Duodenal mucosa (tissue), 2 donors: ENCODE results near the gene GAS7.

Experiments
- H3K27ac ChIP-seq: one replicate; pipeline ENCODE4 v1.7.0; 2013; ENCODE audit warnings: low read depth, low read length
- H3K27me3 ChIP-seq, 2 donors: one replicate each; pipeline ENCODE4 v1.7.0; 2013; ENCODE audit warnings: low read length in 2 of 2, control low read depth in 1 of 2; ENCODE audit not compliant: insufficient read depth in 2 of 2, control insufficient read depth in 1 of 2
- H3K36me3 ChIP-seq, 2 donors: one replicate each; pipeline ENCODE4 v1.7.0; 2013; ENCODE audit warnings: low read length in 2 of 2, control low read depth in 1 of 2; ENCODE audit not compliant: insufficient read depth in 2 of 2, control insufficient read depth in 1 of 2
- H3K4me1 ChIP-seq, 2 donors: one replicate each; pipeline ENCODE4 v1.7.0; 2013; ENCODE audit warnings: low read length in 2 of 2, control low read depth in 1 of 2; ENCODE audit not compliant: insufficient read depth in 2 of 2, control insufficient read depth in 1 of 2
- H3K4me3 ChIP-seq, 2 donors: one replicate each; pipeline ENCODE4 v1.7.0; 2013; ENCODE audit warnings: low read length in 2 of 2, low read depth in 1 of 2
- H3K9ac ChIP-seq, 2 donors: one replicate each; pipeline ENCODE4 v1.7.0; 2013; ENCODE audit warnings: low read length in 2 of 2, low read depth in 1 of 2
- H3K9me3 ChIP-seq, 2 donors: one replicate each; pipeline ENCODE4 v1.7.0; 2013; ENCODE audit warnings: low read length in 2 of 2, control low read depth in 1 of 2; ENCODE audit not compliant: control insufficient read depth in 1 of 2

Gene GAS7

DNA sequence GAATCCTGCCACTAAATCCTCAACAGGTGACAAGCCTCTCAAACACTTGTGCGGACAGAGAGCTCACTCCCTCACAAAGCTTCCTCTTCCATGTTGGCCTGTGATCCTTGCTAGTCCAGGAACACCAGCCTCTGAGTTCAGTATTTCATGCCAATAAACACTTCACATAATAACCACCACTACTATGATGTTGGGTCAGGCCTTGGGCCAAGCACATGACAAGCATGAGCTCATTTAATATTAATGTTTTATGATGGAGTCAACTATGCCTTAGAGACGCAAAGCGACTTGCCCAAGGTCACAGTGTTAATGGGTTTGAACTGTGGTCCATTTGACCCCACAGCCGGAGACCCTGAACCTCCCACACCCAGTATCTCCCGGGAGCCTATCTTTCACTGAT is 129.1 kb downstream of the GAS7 start:
- no peaks in the 10 kb centered on the region for H3K36me3 ChIP-seq
- no peaks in the 10 kb centered on the region for H3K4me1 ChIP-seq
- H3K4me3 ChIP-seq, result no peak overlapping the region
- H3K27me3 ChIP-seq, result no peaks in the 10 kb centered on the region
- H3K9me3 ChIP-seq, result no peaks in the 10 kb centered on the region
- H3K9ac ChIP-seq, result no peak overlapping the region
- H3K27ac ChIP-seq, result no peak overlapping the region

GRCh38 chr17:10067446-10068143 is 130.8 kb downstream of the GAS7 start:
- peaks cover 0 to 8% of the 10 kb centered on the region in 2 donors for H3K4me1 ChIP-seq
- no peak overlapping the region for H3K4me3 ChIP-seq
- H3K9me3 ChIP-seq, result no peaks in the 10 kb centered on the region
- H3K9ac ChIP-seq, result no peak overlapping the region
- no peaks in the 10 kb centered on the region for H3K36me3 ChIP-seq
- no peak overlapping the region for H3K27ac ChIP-seq
- no peaks in the 10 kb centered on the region for H3K27me3 ChIP-seq

DNA sequence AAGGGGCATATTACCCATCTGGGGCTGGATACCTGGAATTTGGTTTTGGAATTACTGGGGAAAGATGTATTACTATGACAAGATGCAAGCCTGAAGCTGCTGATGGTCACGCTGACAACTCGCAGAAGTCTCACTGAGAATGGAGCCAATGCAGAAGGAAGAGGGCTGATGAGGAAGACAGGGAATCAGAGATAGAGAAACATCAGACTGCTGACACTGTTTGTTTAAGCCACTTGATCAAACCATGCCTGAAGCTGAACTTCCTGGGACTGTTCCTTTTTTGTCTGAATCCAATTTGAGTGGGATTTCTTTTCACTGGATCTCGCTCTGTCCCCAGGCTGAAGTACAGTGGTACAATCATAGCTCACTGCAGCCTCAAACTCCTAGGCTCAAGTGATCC is 133.9 kb downstream of the GAS7 start:
- no peak overlapping the region for H3K4me3 ChIP-seq
- H3K9ac ChIP-seq, result no peak overlapping the region
- no peaks in the 10 kb centered on the region for H3K9me3 ChIP-seq
- peaks cover 9 to 11% of the 10 kb centered on the region in 2 donors for H3K4me1 ChIP-seq
- no peaks in the 10 kb centered on the region for H3K36me3 ChIP-seq
- H3K27me3 ChIP-seq, result no peaks in the 10 kb centered on the region
- H3K27ac ChIP-seq, result no peak overlapping the region

DNA sequence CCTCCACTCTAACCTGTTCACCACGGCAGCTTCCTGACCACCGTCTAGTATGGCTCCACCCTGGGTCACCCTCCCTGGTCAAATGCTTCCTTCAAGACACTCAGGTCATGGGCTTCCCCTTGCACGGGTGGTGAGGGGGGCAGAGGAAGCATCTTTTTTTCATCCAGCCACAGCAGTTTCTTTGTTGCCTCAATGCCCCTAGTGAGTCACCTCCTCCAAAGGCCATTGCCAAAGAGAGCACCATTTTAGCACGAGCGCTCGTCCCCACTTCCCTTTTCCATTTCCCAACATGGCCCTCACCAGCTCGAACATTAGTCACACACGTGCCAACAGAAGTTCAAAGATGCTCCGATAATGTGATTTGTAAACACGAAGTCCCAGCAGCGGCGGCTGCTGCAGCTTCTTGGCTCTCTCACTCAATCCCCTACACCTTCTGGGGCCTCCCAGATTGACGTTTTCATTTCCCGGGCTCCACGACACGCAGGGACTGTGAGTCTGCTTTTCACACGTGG is 134.6 kb downstream of the GAS7 start:
- Histone ChIP-seq H3K9me3 (no peaks in the 10 kb centered on the region), H3K4me3 (no peak overlapping the region), H3K9ac (no peak overlapping the region), H3K27ac (no peak overlapping the region), H3K4me1 (peaks cover 16% of the 10 kb centered on the region in 2 donors), H3K36me3 (no peaks in the 10 kb centered on the region), H3K27me3 (no peaks in the 10 kb centered on the region)

DNA sequence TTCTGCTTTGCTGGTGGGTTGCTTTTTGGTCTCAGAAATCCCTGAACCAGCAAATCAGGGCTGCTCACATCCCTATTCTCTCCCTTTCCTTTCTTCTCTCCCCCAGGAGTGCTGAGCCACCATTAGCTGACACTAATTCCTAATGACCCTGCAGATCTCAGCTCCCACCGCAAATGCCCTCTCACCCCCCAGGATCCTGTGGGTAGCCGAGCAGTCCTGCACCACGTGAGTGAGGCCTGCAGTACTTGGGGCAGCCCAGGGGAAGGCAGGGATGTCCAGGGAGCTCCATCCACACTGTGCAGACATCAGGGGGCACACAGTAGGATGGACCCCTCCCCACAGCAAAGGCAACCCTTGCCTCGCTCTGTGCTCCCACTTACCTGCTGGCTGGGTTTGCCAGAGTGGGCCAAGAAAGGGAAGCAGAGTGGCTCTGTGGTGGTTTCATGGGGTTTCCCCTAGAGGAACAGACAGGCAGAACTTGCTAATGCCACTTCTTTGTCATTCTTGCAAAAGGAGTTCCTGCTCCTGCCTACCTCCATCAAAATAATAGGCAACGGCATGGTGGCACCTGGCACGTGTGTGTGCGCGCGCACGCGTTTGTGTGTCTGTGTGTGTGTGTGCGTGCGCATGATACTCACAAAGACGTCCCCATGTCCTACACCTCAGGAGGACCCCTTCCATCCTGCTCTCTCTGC is 135.6 kb downstream of the GAS7 start:
- no peak overlapping the region for H3K4me3 ChIP-seq
- H3K36me3 ChIP-seq, result no peaks in the 10 kb centered on the region
- H3K27me3 ChIP-seq, result no peaks in the 10 kb centered on the region
- no peaks in the 10 kb centered on the region for H3K9me3 ChIP-seq
- H3K27ac ChIP-seq, result no peak overlapping the region
- H3K9ac ChIP-seq, result no peak overlapping the region
- H3K4me1 ChIP-seq, result peaks cover 16% of the 10 kb centered on the region in 2 donors

DNA sequence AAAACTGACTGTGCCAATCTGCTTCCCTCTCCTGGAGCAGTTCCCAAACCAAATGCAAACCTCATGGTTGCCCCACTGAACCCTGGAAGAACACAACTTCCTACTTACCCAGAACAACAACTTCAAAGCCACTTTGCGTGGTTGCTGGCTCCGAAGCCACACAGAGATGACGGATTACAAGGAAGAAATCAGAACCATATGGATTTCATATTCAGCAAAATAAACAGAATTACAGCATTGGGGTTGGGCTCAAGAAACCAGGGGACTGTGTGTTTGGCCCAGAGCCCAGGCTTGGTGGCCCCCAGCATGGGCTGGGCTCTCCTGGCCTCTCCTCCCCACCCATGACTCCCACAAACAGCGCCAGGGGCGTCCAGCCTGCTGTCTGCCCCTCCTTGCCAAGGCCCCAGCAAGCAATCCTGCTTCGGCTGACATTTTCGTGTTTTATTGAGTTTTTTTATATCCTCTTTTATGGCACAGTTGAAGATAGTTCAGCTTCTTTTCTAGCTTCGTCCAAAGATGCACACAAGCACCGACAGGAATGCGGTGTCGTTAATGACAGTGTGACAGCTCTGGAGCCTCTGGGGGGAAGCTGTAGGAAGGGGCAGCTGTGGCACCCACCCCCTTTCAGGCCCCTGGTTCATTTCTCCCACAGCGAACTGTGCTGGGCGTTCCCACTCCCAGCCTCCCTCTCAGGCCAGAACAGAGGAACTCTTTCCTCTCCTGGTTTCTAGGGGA is 137.1 kb downstream of the GAS7 start:
- Histone ChIP-seq H3K4me3 (no peak overlapping the region), H3K27me3 (no peaks in the 10 kb centered on the region), H3K9me3 (no peaks in the 10 kb centered on the region), H3K4me1 (peaks cover 16% of the 10 kb centered on the region in 2 donors), H3K9ac (no peak overlapping the region), H3K27ac (no peak overlapping the region), H3K36me3 (no peaks in the 10 kb centered on the region)

GRCh38 chr17:10060526-10060925 is 137.9 kb downstream of the GAS7 start:
- Histone ChIP-seq H3K27me3 (no peaks in the 10 kb centered on the region), H3K9me3 (no peaks in the 10 kb centered on the region), H3K4me1 (peaks cover 16% of the 10 kb centered on the region in 2 donors), H3K36me3 (no peaks in the 10 kb centered on the region), H3K27ac (no peak overlapping the region), H3K9ac (no peak overlapping the region), H3K4me3 (no peak overlapping the region)

- Histone ChIP-seq H3K9ac (no peak overlapping the region), H3K4me1 (peaks cover 16% of the 10 kb centered on the region in 2 donors), H3K9me3 (no peaks in the 10 kb centered on the region), H3K27ac (no peak overlapping the region), H3K27me3 (no peaks in the 10 kb centered on the region), H3K36me3 (no peaks in the 10 kb centered on the region), H3K4me3 (no peak overlapping the region)
Observed at GRCh38 chr17:10059684-10060211, 138.7 kb downstream of the GAS7 start.

DNA sequence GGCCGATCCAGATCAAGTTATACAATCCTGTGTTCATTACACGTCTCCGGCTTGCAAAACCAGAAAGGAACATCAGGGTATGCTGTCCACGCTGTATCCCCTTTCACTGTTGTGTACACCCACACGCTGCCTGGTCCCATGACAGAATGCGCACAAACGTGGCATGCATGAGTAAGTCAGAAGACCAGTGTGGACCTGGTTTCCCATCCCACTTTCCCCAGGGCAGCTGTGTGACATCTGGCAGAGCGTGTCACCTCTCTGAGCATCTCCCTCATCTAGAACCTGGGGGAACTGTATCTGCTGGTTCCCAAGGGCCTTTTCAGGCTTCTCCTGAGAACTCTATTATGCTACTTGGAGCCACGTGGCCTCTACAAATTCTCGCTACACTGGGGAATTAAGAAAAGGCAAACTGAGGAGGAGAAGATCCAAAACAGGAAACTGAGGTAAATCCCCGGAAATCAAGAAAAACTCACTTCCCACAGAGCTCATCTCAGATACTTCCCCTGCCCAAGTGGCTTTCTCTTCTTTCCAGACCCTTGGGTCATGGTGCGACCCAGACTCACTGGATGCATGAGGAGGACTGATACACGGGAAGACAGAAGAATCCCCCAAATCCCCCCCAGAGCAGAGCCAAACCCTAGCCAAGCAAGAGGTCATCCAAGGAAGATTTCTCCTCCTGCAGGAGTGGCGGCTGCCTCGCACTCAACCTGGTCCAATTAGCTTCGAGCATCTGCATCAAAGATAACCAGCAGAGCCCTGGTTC is 139.3 kb downstream of the GAS7 start:
- Histone ChIP-seq H3K9me3 (no peaks in the 10 kb centered on the region), H3K4me3 (no peak overlapping the region), H3K27ac (no peak overlapping the region), H3K36me3 (no peaks in the 10 kb centered on the region), H3K4me1 (peaks cover 14 to 16% of the 10 kb centered on the region in 2 donors), H3K9ac (no peak overlapping the region), H3K27me3 (no peaks in the 10 kb centered on the region)
